ENCODE results near the gene PIEZO1. TPM values are rescaled to one million over a fixed set of nuclear protein-coding genes. Genes with fewer than 3 reads are reported as not detected.

The PIEZO1 gene
- total and polyA plus RNA-seq, 10 of the 15 experiments (the other 5 are each of a cell fraction or from before 2014, with no cell fraction given): 1.3 to 169 (median 33.4) TPM

DNA sequence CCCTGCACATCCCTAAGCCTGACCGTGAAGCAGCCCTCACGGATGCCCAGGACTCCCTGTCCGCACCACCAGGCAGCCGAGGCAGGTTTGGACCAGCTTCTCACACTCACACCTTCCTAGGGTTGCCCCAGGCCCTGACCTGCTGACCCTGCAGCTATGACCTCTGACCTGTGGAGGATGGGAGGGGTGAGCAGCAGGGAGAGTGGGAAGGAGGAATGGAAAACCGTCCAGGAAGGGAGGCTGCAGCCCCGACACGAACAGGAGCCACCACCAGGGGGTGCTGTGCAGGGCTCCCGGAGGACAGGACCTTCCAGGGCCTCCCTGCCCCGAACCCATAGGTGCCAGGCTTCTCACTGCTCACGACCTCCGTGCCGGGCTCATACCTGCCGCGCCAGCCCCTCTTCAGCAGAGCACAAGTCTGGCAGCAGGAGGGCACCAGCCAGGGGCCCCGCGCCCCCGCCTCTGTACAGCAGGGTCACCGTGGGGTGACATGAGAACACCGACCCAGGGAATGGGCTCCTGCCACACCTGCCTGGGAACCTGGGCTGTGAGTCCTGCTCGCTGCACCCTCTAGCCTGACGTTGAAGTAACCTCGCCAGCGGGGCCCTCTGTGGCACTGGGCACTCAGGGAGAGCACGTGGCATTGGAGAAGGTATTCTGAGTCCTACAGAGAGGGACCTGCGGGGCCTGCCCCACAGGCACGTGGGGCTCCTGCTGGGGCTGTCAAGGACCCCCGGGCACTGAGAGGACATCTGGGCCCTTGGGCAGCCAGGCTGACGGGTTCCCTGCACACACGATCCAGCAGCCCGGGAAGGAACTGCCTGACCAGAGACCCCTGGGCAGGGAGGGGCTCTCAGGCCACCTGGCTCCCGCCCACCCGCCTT is 41.1 kb downstream of the PIEZO1 start (continued):
- TF ChIP-seq, protein P1, sequence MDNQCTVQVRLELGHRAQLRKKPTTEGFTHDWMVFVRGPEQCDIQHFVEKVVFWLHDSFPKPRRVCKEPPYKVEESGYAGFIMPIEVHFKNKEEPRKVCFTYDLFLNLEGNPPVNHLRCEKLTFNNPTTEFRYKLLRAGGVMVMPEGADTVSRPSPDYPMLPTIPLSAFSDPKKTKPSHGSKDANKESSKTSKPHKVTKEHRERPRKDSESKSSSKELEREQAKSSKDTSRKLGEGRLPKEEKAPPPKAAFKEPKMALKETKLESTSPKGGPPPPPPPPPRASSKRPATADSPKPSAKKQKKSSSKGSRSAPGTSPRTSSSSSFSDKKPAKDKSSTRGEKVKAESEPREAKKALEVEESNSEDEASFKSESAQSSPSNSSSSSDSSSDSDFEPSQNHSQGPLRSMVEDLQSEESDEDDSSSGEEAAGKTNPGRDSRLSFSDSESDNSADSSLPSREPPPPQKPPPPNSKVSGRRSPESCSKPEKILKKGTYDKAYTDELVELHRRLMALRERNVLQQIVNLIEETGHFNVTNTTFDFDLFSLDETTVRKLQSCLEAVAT (IDR thresholded peaks at IDR 0.05): no peak
- TF ChIP-seq, protein P2, sequence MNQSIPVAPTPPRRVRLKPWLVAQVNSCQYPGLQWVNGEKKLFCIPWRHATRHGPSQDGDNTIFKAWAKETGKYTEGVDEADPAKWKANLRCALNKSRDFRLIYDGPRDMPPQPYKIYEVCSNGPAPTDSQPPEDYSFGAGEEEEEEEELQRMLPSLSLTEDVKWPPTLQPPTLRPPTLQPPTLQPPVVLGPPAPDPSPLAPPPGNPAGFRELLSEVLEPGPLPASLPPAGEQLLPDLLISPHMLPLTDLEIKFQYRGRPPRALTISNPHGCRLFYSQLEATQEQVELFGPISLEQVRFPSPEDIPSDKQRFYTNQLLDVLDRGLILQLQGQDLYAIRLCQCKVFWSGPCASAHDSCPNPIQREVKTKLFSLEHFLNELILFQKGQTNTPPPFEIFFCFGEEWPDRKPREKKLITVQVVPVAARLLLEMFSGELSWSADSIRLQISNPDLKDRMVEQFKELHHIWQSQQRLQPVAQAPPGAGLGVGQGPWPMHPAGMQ (IDR thresholded peaks at IDR 0.05; ENCODE audit: borderline replicate concordance): no peak
- TF ChIP-seq BMI1 (IDR thresholded peaks at IDR 0.05; ENCODE audit: borderline replicate concordance) (no peak), BACH1 (IDR thresholded peaks at IDR 0.05; ENCODE audit: borderline replicate concordance) (no peak), ZSCAN29 (IDR thresholded peaks at IDR 0.05) (no peak), KLF5 (IDR thresholded peaks at IDR 0.05; ENCODE audit: partially characterized antibody) (no peak), ZNF384 (IDR thresholded peaks at IDR 0.05; ENCODE audit: borderline replicate concordance, low read depth, low read length) (no peak), CREM (IDR thresholded peaks at IDR 0.05; ENCODE audit: low read depth) (no peak), BHLHE40 (IDR thresholded peaks at IDR 0.05; ENCODE audit: borderline replicate concordance in 1 of 2, low read depth in 2 of 2, low read length in 1 of 2) (no peak), RAD51 (IDR thresholded peaks at IDR 0.05) (no peak)
- TF ChIP-seq, protein P3, sequence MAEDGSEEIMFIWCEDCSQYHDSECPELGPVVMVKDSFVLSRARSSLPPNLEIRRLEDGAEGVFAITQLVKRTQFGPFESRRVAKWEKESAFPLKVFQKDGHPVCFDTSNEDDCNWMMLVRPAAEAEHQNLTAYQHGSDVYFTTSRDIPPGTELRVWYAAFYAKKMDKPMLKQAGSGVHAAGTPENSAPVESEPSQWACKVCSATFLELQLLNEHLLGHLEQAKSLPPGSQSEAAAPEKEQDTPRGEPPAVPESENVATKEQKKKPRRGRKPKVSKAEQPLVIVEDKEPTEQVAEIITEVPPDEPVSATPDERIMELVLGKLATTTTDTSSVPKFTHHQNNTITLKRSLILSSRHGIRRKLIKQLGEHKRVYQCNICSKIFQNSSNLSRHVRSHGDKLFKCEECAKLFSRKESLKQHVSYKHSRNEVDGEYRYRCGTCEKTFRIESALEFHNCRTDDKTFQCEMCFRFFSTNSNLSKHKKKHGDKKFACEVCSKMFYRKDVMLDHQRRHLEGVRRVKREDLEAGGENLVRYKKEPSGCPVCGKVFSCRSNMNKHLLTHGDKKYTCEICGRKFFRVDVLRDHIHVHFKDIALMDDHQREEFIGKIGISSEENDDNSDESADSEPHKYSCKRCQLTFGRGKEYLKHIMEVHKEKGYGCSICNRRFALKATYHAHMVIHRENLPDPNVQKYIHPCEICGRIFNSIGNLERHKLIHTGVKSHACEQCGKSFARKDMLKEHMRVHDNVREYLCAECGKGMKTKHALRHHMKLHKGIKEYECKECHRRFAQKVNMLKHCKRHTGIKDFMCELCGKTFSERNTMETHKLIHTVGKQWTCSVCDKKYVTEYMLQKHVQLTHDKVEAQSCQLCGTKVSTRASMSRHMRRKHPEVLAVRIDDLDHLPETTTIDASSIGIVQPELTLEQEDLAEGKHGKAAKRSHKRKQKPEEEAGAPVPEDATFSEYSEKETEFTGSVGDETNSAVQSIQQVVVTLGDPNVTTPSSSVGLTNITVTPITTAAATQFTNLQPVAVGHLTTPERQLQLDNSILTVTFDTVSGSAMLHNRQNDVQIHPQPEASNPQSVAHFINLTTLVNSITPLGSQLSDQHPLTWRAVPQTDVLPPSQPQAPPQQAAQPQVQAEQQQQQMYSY (CRISPR knock-in tag; IDR thresholded peaks at IDR 0.05): no peak
- TF ChIP-seq, protein P4, sequence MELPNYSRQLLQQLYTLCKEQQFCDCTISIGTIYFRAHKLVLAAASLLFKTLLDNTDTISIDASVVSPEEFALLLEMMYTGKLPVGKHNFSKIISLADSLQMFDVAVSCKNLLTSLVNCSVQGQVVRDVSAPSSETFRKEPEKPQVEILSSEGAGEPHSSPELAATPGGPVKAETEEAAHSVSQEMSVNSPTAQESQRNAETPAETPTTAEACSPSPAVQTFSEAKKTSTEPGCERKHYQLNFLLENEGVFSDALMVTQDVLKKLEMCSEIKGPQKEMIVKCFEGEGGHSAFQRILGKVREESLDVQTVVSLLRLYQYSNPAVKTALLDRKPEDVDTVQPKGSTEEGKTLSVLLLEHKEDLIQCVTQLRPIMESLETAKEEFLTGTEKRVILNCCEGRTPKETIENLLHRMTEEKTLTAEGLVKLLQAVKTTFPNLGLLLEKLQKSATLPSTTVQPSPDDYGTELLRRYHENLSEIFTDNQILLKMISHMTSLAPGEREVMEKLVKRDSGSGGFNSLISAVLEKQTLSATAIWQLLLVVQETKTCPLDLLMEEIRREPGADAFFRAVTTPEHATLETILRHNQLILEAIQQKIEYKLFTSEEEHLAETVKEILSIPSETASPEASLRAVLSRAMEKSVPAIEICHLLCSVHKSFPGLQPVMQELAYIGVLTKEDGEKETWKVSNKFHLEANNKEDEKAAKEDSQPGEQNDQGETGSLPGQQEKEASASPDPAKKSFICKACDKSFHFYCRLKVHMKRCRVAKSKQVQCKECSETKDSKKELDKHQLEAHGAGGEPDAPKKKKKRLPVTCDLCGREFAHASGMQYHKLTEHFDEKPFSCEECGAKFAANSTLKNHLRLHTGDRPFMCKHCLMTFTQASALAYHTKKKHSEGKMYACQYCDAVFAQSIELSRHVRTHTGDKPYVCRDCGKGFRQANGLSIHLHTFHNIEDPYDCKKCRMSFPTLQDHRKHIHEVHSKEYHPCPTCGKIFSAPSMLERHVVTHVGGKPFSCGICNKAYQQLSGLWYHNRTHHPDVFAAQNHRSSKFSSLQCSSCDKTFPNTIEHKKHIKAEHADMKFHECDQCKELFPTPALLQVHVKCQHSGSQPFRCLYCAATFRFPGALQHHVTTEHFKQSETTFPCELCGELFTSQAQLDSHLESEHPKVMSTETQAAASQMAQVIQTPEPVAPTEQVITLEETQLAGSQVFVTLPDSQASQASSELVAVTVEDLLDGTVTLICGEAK (IDR thresholded peaks at IDR 0.05; ENCODE audit: borderline replicate concordance): no peak
- TF ChIP-seq, protein P5, sequence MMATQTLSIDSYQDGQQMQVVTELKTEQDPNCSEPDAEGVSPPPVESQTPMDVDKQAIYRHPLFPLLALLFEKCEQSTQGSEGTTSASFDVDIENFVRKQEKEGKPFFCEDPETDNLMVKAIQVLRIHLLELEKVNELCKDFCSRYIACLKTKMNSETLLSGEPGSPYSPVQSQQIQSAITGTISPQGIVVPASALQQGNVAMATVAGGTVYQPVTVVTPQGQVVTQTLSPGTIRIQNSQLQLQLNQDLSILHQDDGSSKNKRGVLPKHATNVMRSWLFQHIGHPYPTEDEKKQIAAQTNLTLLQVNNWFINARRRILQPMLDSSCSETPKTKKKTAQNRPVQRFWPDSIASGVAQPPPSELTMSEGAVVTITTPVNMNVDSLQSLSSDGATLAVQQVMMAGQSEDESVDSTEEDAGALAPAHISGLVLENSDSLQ (IDR thresholded peaks at IDR 0.05): no peak

Measured in GM12878 (cell line).